Skeletal muscle tissue (tissue), 4 donors: ENCODE data around the gene AHI1. TPM values are rescaled to one million over a fixed set of nuclear protein-coding genes. Genes with fewer than 3 reads are reported as not detected.
"Not testable (repeated sequence)": the region's sequence is repeated elsewhere in the genome, so short reads cannot be mapped to it uniquely, and the experiment has no call there.

Experiments used
- H3K27ac ChIP-seq: one replicate; pipeline ENCODE4 v1.7.0; 2013; ENCODE audit warnings: mild to moderate bottlenecking, low read depth, low read length, inconsistent platforms
- H3K27me3 ChIP-seq, 3 donors: one replicate each; pipeline ENCODE4 v1.7.0; 2013; ENCODE audit warnings: low read length in 3 of 3; ENCODE audit not compliant: control insufficient read depth in 3 of 3, insufficient read depth in 3 of 3
- H3K36me3 ChIP-seq, 3 donors: one replicate each; pipeline ENCODE4 v1.7.0; 2013; ENCODE audit warnings: low read length in 3 of 3; ENCODE audit not compliant: control insufficient read depth in 3 of 3, insufficient read depth in 3 of 3
- H3K4me1 ChIP-seq, 3 donors: one replicate each; pipeline ENCODE4 v1.7.0; 2013; ENCODE audit warnings: low read length in 3 of 3, mild to moderate bottlenecking in 3 of 3; ENCODE audit not compliant: control insufficient read depth in 3 of 3, insufficient read depth in 3 of 3
- H3K4me3 ChIP-seq, 3 donors: one replicate each; pipeline ENCODE4 v1.7.0; 2013; ENCODE audit warnings: low read length in 3 of 3
- H3K9ac ChIP-seq, 3 donors: one replicate each; pipeline ENCODE4 v1.7.0; 2013; ENCODE audit warnings: low read length in 3 of 3, mild to moderate bottlenecking in 3 of 3, moderate library complexity in 2 of 3, low read depth in 1 of 3
- H3K9me3 ChIP-seq, 3 donors: one replicate each; pipeline ENCODE4 v1.7.0; 2013; ENCODE audit warnings: low read length in 3 of 3; ENCODE audit not compliant: control insufficient read depth in 3 of 3
- total RNA-seq: library from RNA; depleted of rRNA; stranded (reverse); fragments of >200 nt; gene quantifications from one replicate; pipeline ENCODE4 v1.2.3, GENCODE V29; 2014
- donor health status: Osteomylitis.

The AHI1 gene
- total RNA-seq, 1 donor from 2014 or later = 29.7 TPM

DNA sequence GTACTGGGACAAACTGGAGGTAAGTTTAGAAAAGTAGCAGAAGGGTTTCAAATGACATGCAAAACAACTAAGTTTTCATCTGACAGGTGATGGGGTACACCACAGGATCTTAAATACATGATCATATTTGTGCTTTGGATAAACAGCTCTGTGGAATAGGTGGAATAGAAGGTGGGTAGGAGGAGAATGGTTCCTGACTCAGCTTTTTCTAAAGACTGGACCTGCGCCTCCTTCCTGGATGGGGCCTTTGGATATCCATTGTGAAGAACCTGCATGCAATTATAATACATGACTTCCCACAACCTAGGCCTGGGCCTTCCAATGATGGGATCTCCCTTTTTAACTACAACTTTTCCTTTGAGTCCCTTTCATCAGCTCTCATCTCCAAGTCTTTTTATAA, 145.9 kb downstream of the AHI1 start:
- Histone ChIP-seq H3K27me3 (no peaks in the 10 kb centered on the region), H3K9me3 (no peaks in the 10 kb centered on the region), H3K9ac (no peak overlapping the region), H3K4me1 (no peaks in the 10 kb centered on the region), H3K4me3 (no peak overlapping the region), H3K27ac (no peak overlapping the region), H3K36me3 (no peaks in the 10 kb centered on the region)

DNA sequence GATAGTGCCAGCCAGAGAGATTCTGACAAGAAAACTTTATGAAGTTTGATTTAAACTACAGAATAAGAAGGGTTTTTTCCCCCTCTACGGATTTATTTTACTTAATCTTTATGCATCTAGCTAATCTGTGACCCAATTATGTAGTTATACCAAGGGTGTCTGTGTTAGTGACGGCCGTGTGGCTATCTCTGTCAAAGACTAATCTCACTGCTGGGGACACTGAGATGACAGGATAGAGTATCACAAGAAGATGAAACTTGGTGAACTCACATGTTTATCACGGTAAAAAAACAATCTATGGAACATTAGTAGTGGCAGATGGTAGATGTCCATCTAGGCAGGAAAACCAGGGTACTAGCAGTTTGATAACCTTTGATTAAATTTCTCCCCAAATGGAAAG, 149.7 kb downstream of the AHI1 start:
- no peak overlapping the region for H3K4me3 ChIP-seq
- no peak overlapping the region for H3K27ac ChIP-seq
- H3K9me3 ChIP-seq = no peaks in the 10 kb centered on the region
- H3K36me3 ChIP-seq = no peaks in the 10 kb centered on the region
- H3K27me3 ChIP-seq = no peaks in the 10 kb centered on the region
- no peak overlapping the region for H3K9ac ChIP-seq
- no peaks in the 10 kb centered on the region for H3K4me1 ChIP-seq

DNA sequence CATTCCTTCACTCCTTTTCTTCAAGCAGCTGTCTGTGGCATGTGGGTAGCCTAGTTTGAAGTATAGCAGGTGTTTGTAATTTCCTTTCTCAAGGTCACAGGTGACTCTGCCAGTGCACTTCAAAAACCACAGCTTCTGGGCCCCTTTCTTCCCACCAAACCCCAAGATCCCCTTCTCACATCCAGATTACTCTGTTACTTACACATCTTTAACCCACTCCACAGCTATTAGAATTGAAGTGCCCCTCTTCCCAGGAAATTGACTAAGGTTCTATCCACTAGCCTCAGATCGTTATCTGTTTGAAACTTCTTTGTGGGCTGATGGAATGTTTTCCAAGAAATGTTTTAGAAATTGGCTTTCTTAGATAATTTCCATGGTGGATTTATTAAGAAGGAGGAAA, 150.8 kb downstream of the AHI1 start:
- no peak overlapping the region for H3K27ac ChIP-seq
- no peaks in the 10 kb centered on the region for H3K9me3 ChIP-seq
- no peaks in the 10 kb centered on the region for H3K27me3 ChIP-seq
- H3K4me3 ChIP-seq = no peak overlapping the region
- no peaks in the 10 kb centered on the region for H3K36me3 ChIP-seq
- no peaks in the 10 kb centered on the region for H3K4me1 ChIP-seq
- no peak overlapping the region for H3K9ac ChIP-seq

GRCh38 chr6:135344526-135344925, 153.0 kb downstream of the AHI1 start:
- no peak overlapping the region for H3K9ac ChIP-seq
- H3K36me3 ChIP-seq = no peaks in the 10 kb centered on the region
- no peak overlapping the region for H3K27ac ChIP-seq
- no peaks in the 10 kb centered on the region for H3K9me3 ChIP-seq
- no peaks in the 10 kb centered on the region for H3K27me3 ChIP-seq
- no peak overlapping the region for H3K4me3 ChIP-seq
- H3K4me1 ChIP-seq = no peaks in the 10 kb centered on the region

- not testable (repeated sequence) for H3K4me1 ChIP-seq, H3K36me3 ChIP-seq, H3K9me3 ChIP-seq, H3K4me3 ChIP-seq, H3K27me3 ChIP-seq, H3K9ac ChIP-seq, H3K27ac ChIP-seq
These were observed 157.6 kb downstream of the AHI1 start for GRCh38 chr6:135339920-135340319.

- H3K36me3 ChIP-seq = peaks cover 0 to 1% (median 0%) of the 10 kb centered on the region in 3 donors
- H3K9ac ChIP-seq = no peak overlapping the region
- H3K4me3 ChIP-seq = no peak overlapping the region
- no peak overlapping the region for H3K27ac ChIP-seq
- H3K4me1 ChIP-seq = no peaks in the 10 kb centered on the region
- H3K9me3 ChIP-seq = no peaks in the 10 kb centered on the region
- H3K27me3 ChIP-seq = no peaks in the 10 kb centered on the region
These were observed 163.4 kb downstream of the AHI1 start for GRCh38 chr6:135334169-135334568.

- Histone ChIP-seq H3K27me3 (no peaks in the 10 kb centered on the region), H3K4me3 (no peak overlapping the region), H3K36me3 (peaks cover 0 to 2% (median 0%) of the 10 kb centered on the region in 3 donors), H3K4me1 (no peaks in the 10 kb centered on the region), H3K27ac (no peak overlapping the region), H3K9ac (no peak overlapping the region), H3K9me3 (no peaks in the 10 kb centered on the region)
These were observed 166.5 kb downstream of the AHI1 start for GRCh38 chr6:135331002-135331401.

DNA sequence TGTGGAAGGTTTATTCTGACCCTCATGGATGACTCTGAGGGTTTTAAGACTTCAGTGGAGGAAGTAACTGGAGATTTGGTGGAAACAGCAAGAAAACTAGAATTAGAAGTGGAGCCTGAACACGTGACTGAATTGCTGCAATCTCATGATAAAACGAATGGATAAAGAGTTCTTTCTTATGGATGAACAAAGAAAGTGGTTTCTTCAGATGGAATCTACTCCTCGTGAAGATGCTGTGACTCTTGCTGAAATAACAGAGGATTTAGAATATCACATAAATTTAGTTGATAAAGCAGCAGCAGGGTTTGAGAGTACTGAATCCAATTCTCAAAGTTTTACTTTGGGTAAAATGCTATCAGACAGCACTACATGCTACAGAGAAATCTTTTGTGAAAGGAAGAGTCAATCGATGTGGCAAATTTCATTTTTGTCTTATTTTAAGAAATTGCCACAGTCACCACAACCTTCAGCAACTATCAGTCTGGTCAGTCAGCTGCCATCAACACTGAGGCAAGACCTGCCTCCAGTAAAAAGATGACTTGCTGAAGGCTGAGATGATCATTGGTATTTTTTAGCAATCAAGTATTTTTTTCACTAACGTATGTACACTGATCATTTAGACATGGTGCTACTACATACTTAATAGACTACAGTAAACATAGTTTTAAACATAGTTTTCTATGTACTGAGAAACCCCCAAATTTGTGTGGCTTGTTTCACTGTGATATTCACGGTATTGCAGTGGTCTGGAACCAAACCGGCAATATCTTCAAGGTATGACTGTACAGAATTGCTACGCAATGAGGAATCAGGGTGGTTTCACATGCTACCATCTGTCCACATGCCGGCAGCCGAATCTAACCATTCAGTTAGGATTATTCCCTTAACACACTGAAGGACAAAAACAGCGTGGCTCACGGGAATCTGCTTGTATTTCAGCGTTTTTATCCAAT, 167.4 kb downstream of the AHI1 start:
- Histone ChIP-seq H3K4me3 (no peak overlapping the region), H3K36me3 (peaks cover 0 to 2% (median 0%) of the 10 kb centered on the region in 3 donors), H3K27ac (no peak overlapping the region), H3K4me1 (no peaks in the 10 kb centered on the region), H3K9ac (no peak overlapping the region), H3K27me3 (no peaks in the 10 kb centered on the region), H3K9me3 (no peaks in the 10 kb centered on the region)

GRCh38 chr6:135328136-135328535, 169.4 kb downstream of the AHI1 start:
- H3K9ac ChIP-seq = no peak overlapping the region
- peaks cover 0 to 2% (median under 1%) of the 10 kb centered on the region in 3 donors for H3K36me3 ChIP-seq
- no peak overlapping the region for H3K4me3 ChIP-seq
- H3K27ac ChIP-seq = no peak overlapping the region
- H3K4me1 ChIP-seq = no peaks in the 10 kb centered on the region
- no peaks in the 10 kb centered on the region for H3K9me3 ChIP-seq
- H3K27me3 ChIP-seq = no peaks in the 10 kb centered on the region

DNA sequence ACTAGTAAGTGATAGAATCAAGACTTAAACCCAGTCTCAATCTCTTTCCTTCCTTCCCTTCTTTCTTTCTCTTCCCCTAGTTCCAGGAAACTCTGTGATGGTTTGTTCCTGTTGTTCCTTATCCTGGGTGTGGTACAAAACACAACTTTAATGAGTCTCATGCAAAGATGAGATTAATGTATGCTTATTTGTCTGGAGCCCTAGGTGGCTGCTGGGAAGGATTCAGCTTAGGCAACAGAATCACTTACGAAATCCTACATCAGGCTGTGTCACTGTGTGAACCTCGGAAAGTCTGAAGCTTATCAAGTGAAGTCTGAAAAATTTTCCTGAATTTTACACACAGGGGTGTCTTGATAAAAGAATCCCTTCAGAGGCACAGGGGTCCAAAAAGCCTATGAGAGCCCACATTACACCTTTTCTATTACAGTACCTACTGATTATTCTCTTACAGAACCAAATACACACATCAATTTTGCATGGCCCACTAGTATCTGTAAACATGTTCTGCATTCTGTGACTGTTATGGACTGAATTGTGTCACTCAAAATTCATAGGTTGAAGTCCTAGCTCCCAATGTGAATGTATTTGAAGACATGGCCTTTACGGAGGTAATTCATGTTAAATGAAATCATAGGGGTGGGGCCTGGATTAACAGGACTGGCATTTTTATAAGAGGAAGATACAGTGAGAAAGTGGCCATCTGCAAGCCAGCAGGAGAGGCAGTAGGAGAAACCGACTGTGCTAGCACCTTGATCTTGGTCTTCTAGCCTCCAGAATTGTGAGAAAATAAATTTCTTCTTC, 171.7 kb downstream of the AHI1 start:
- no peaks in the 10 kb centered on the region for H3K9me3 ChIP-seq
- no peaks in the 10 kb centered on the region for H3K4me1 ChIP-seq
- H3K27me3 ChIP-seq = no peaks in the 10 kb centered on the region
- H3K9ac ChIP-seq = no peak overlapping the region
- no peak overlapping the region for H3K27ac ChIP-seq
- peaks cover 0 to 4% (median 2%) of the 10 kb centered on the region in 3 donors for H3K36me3 ChIP-seq
- no peak overlapping the region for H3K4me3 ChIP-seq
